ENCODE results near the gene CCSER1.

GRCh38 chr4:90174621-90175023, 47.4 kb downstream of the CCSER1 start:
- TF ChIP-seq CTCF (IDR thresholded peaks at IDR 0.05; ENCODE audit: insufficient read depth, low read length, poor library complexity, severe bottlenecking) (no peak), EZH2phosphoT487 (conservative IDR thresholded peaks at IDR 0.05; ENCODE audit: low read length) (no peak)

Data from SU-DHL-6 (cell line).